ENCODE measurements around the gene MYT1. TPM values are rescaled to one million over a fixed set of nuclear protein-coding genes. Genes with fewer than 3 reads are reported as not detected.

MYT1 gene
- total and polyA plus RNA-seq, 2 experiments from 2014 or later: 0.03 to 0.06 TPM

GRCh38 chr20:64142590-64142989 is 21.7 kb upstream of the MYT1 start:
- no peaks in the 10 kb centered on the region for H3K36me3 ChIP-seq (replicated peaks; ENCODE audit: insufficient read depth, low read depth)
- H3K79me2 ChIP-seq: no peaks in the 10 kb centered on the region
- no peak for DNase-seq (ENCODE audit: low spot score)
- no peaks in the 10 kb centered on the region for H3K27me3 ChIP-seq
- H3K9me2 ChIP-seq (replicated peaks; ENCODE audit: insufficient read depth): no peaks in the 10 kb centered on the region
- no peaks in the 10 kb centered on the region for H3K4me1 ChIP-seq (ENCODE audit: insufficient read depth)
- no peak overlapping the region for H3K4me3 ChIP-seq
- no peak overlapping the region for H3K27ac ChIP-seq
- H4K20me1 ChIP-seq (ENCODE audit: insufficient read depth, poor library complexity, severe bottlenecking): no peaks in the 10 kb centered on the region
- no peak for TF ChIP-seq CTCF (IDR thresholded peaks at IDR 0.05; ENCODE audit: poor library complexity)
- TF ChIP-seq EZH2 (IDR thresholded peaks at IDR 0.05; ENCODE audit: borderline replicate concordance): no peak
- TF ChIP-seq EZH2phosphoT487 (IDR thresholded peaks at IDR 0.05; ENCODE audit: low read depth, severe bottlenecking, unreplicated experiment): no peak
- no peak overlapping the region for H3K4me2 ChIP-seq
- 44% methylated on average over 8 of the region's 9 CpGs for WGBS (ENCODE audit: low lambda C conversion rate, missing lambda C conversion rate)
- H2AFZ ChIP-seq: no peak overlapping the region
- no peaks in the 10 kb centered on the region for H3K9me3 ChIP-seq (ENCODE audit: low read depth)

GRCh38 chr20:64143018-64143801 is 21.0 kb upstream of the MYT1 start:
- no peak overlapping the region for H3K27ac ChIP-seq
- H2AFZ ChIP-seq: no peak overlapping the region
- no peaks in the 10 kb centered on the region for H3K9me2 ChIP-seq (replicated peaks; ENCODE audit: insufficient read depth)
- H4K20me1 ChIP-seq (ENCODE audit: insufficient read depth, poor library complexity, severe bottlenecking): no peaks in the 10 kb centered on the region
- no peaks in the 10 kb centered on the region for H3K36me3 ChIP-seq (replicated peaks; ENCODE audit: insufficient read depth, low read depth)
- H3K4me2 ChIP-seq: no peak overlapping the region
- no peak overlapping the region for H3K4me3 ChIP-seq
- no peak for TF ChIP-seq EZH2 (IDR thresholded peaks at IDR 0.05; ENCODE audit: borderline replicate concordance)
- no peak for TF ChIP-seq EZH2phosphoT487 (IDR thresholded peaks at IDR 0.05; ENCODE audit: low read depth, severe bottlenecking, unreplicated experiment)
- no peak for TF ChIP-seq CTCF (IDR thresholded peaks at IDR 0.05; ENCODE audit: poor library complexity)
- H3K79me2 ChIP-seq: no peaks in the 10 kb centered on the region
- no peak for DNase-seq (ENCODE audit: low spot score)
- WGBS (ENCODE audit: low lambda C conversion rate, missing lambda C conversion rate): 90% methylated on average over 14 of the region's 14 CpGs
- H3K9me3 ChIP-seq (ENCODE audit: low read depth): no peaks in the 10 kb centered on the region
- no peaks in the 10 kb centered on the region for H3K4me1 ChIP-seq (ENCODE audit: insufficient read depth)
- no peaks in the 10 kb centered on the region for H3K27me3 ChIP-seq

- Histone ChIP-seq H2AFZ (no peak overlapping the region), H3K27ac (no peak overlapping the region), H3K36me3 (replicated peaks; ENCODE audit: insufficient read depth, low read depth) (no peaks in the 10 kb centered on the region), H3K79me2 (no peaks in the 10 kb centered on the region), H3K9me3 (ENCODE audit: low read depth) (no peaks in the 10 kb centered on the region), H3K4me2 (no peak overlapping the region), H3K9me2 (replicated peaks; ENCODE audit: insufficient read depth) (no peaks in the 10 kb centered on the region), H3K27me3 (no peaks in the 10 kb centered on the region), H4K20me1 (ENCODE audit: insufficient read depth, poor library complexity, severe bottlenecking) (no peaks in the 10 kb centered on the region), H3K4me3 (no peak overlapping the region), H3K4me1 (ENCODE audit: insufficient read depth) (no peaks in the 10 kb centered on the region)
- TF ChIP-seq EZH2phosphoT487 (IDR thresholded peaks at IDR 0.05; ENCODE audit: low read depth, severe bottlenecking, unreplicated experiment) (no peak), CTCF (IDR thresholded peaks at IDR 0.05; ENCODE audit: poor library complexity) (no peak), EZH2 (IDR thresholded peaks at IDR 0.05; ENCODE audit: borderline replicate concordance) (no peak)
- 91% methylated on average over 8 of the region's 8 CpGs for WGBS (ENCODE audit: low lambda C conversion rate, missing lambda C conversion rate)
- no peak for DNase-seq (ENCODE audit: low spot score)
Observed at GRCh38 chr20:64144144-64144912, 19.9 kb upstream of the MYT1 start.

Data from hepatocyte (in vitro differentiated cells).